Panc1 (cell line): ENCODE results near the gene DRD2. TPM values are rescaled to one million over a fixed set of nuclear protein-coding genes. Genes with fewer than 3 reads are reported as not detected.

Source experiments
- ATAC-seq: fragments of 200-7000 bp; cut with Tn5 transposase; 2 replicates; pipeline ENCODE4 v1.9.1; 2020; ENCODE audit warnings: mild to moderate bottlenecking, moderate library complexity
- BruUV-seq: library from RNA; stranded (reverse); fragments of 400-500 nt; replicated peaks from 2 replicates; lab custom pipeline; 2021; lab: Mats Ljungman, UMichigan
- CTCF ChIA-PET: fragments of 300-600 bp; sonication (Branson Sonifier 250); formaldehyde crosslinking; loops from one replicate; lab custom pipeline; 2022; ENCODE audit warnings: antibody characterized with exemption; lab: Charles Lee
- POLR2A ChIA-PET: fragments of 300-600 bp; sonication (Branson Sonifier 250); formaldehyde crosslinking; loops from one replicate; lab custom pipeline; 2022; ENCODE audit warnings: antibody characterized with exemption; lab: Charles Lee
- DNase-seq: peaks from one replicate; pipeline ENCODE4 v3.0.0-alpha.2; 2010; ENCODE audit warnings: low read depth, low spot score
- H3K27ac ChIP-seq: 2 replicates; pipeline ENCODE4 v1.5.1; 2011; ENCODE audit warnings: mild to moderate bottlenecking, low read length, inconsistent platforms
- H3K27me3 ChIP-seq: fragments of 200-500 bp; sonication (Bioruptor generic); 2 replicates; pipeline ENCODE4 v1.6.0; 2014; ENCODE audit warnings: low read length, inconsistent platforms; ENCODE audit not compliant: control insufficient read depth, insufficient read depth
- H3K36me3 ChIP-seq: fragments of 200-500 bp; sonication (Bioruptor generic); 2 replicates; pipeline ENCODE4 v1.5.1; 2014; ENCODE audit warnings: inconsistent platforms, mild to moderate bottlenecking, low read length, moderate library complexity; ENCODE audit not compliant: control insufficient read depth, insufficient read depth
- H3K4me1 ChIP-seq: 2 replicates; pipeline ENCODE4 v1.5.1; 2011; ENCODE audit warnings: inconsistent platforms, mild to moderate bottlenecking, low read length, moderate library complexity; ENCODE audit not compliant: control insufficient read depth, insufficient read depth
- H3K4me3 ChIP-seq, 2 experiments: 2 replicates each; pipeline ENCODE4 v1.5.1; 2011 to 2012; ENCODE audit warnings: low read depth in 2 of 2, low read length in 2 of 2, mild to moderate bottlenecking in 2 of 2, inconsistent platforms in 1 of 2, moderate library complexity in 1 of 2
- H3K9me3 ChIP-seq: fragments of 200-500 bp; sonication (Bioruptor generic); 2 replicates; pipeline ENCODE4 v1.5.1; 2014; ENCODE audit warnings: low read depth, mild to moderate bottlenecking, inconsistent platforms, low read length, moderate library complexity; ENCODE audit not compliant: control insufficient read depth, insufficient read depth
- CTCF ChIP-seq: fragments of 450-650 bp; IDR thresholded peaks from 2 replicates; pipeline ENCODE4 v1.5.1; 2017; ENCODE audit warnings: mild to moderate bottlenecking
- POLR2AphosphoS5 ChIP-seq: IDR thresholded peaks from 2 replicates; pipeline ENCODE4 v1.6.1; 2012; ENCODE audit warnings: mild to moderate bottlenecking, low read depth, low read length, moderate library complexity
- REST ChIP-seq, 2 experiments: IDR thresholded peaks; 2 replicates each; pipeline ENCODE4 v1.6.1; 2011 to 2012; ENCODE audit warnings: low read depth in 2 of 2, control low read depth in 1 of 2, low read length in 1 of 2, mild to moderate bottlenecking in 1 of 2, moderate library complexity in 1 of 2; ENCODE audit not compliant: insufficient read depth in 1 of 2
- SIN3A ChIP-seq: IDR thresholded peaks from 2 replicates; pipeline ENCODE4 v1.6.1; 2012; ENCODE audit warnings: low read depth, mild to moderate bottlenecking, low read length, moderate library complexity, borderline replicate concordance; ENCODE audit not compliant: insufficient read depth
- TCF7L2 ChIP-seq: IDR thresholded peaks from 2 replicates; pipeline ENCODE4 v1.6.1; 2011; ENCODE audit warnings: mild to moderate bottlenecking, low read depth, low read length, inconsistent platforms
- in situ Hi-C: cut with HindIII; loops from 2 replicates; pipeline ENCODE4 v1.10.0; 2016; ENCODE audit warnings: low sequenced_read_pairs, low pct_unique_long_range_greater_than_20kb
- intact Hi-C: fragments of 100-400 bp; cut with micrococcal nuclease; formaldehyde crosslinking; loops from one replicate; pipeline ENCODE4 v1.10.0; 2022; ENCODE audit not compliant: unreplicated experiment
- total RNA-seq: library from RNA; stranded (reverse); gene quantifications from one replicate; pipeline ENCODE4 v1.2.1, GENCODE V29; 2021; ENCODE audit not compliant: unreplicated experiment

The DRD2 gene
- total RNA-seq, 1 experiment from 2014 or later = 5.3 TPM

- no TSS peak for BruUV-seq
- in situ Hi-C loops = no loop called here
- CTCF ChIA-PET = interaction anchor here (0.6 kb wide), 1 partner anchor 187 kb away, joined by 3 read pairs; no protein-coding TSS in a partner anchor
- POLR2A ChIA-PET = no interaction called here
- H3K4me3 ChIP-seq = no peak overlapping the region
- H3K27me3 ChIP-seq = peaks cover 2% of the 10 kb centered on the region; the same call in 1 of the 2 replicates
- no peaks in the 10 kb centered on the region for H3K9me3 ChIP-seq
- no peaks in the 10 kb centered on the region for H3K36me3 ChIP-seq
- no peaks in the 10 kb centered on the region for H3K4me1 ChIP-seq
- DNase-seq (no peak), ATAC-seq (no peak)
- TF ChIP-seq SIN3A (no peak), TCF7L2 (no peak), CTCF (no peak), POLR2AphosphoS5 (no peak), REST (IDR thresholded peaks at IDR 0.05; ENCODE audit: insufficient read depth in 1 of 2, low read depth in 2 of 2, low read length in 1 of 2) (no peak)
- no peak overlapping the region for H3K27ac ChIP-seq
- intact Hi-C loops = no loop called here
These were observed 28.9 kb upstream of the DRD2 start for GRCh38 chr11:113504071-113504470.

GRCh38 chr11:113497066-113497910 lies 22.1 kb upstream of the DRD2 start:
- TF ChIP-seq CTCF (no peak), SIN3A (no peak), POLR2AphosphoS5 (no peak), REST (IDR thresholded peaks at IDR 0.05; ENCODE audit: insufficient read depth in 1 of 2, low read depth in 2 of 2, low read length in 1 of 2) (no peak), TCF7L2 (no peak)
- BruUV-seq = no TSS peak
- in situ Hi-C loops (no loop called here), intact Hi-C loops (loop anchor here (10.0 kb wide), 1 partner anchor 192 kb away; no protein-coding TSS in a partner anchor)
- Histone ChIP-seq H3K4me1 (no peaks in the 10 kb centered on the region), H3K27ac (no peak overlapping the region), H3K27me3 (no peaks in the 10 kb centered on the region), H3K36me3 (no peaks in the 10 kb centered on the region), H3K9me3 (no peaks in the 10 kb centered on the region), H3K4me3 (no peak overlapping the region)
- ATAC-seq = no peak
- CTCF ChIA-PET = no interaction called here
- DNase-seq = no peak
- POLR2A ChIA-PET = no interaction called here
